ENCODE measurements around the gene RTN4RL1.
"Not testable (repeated sequence)": the region's sequence is repeated elsewhere in the genome, so short reads cannot be mapped to it uniquely, and the experiment has no call there.

RTN4RL1 gene

DNA sequence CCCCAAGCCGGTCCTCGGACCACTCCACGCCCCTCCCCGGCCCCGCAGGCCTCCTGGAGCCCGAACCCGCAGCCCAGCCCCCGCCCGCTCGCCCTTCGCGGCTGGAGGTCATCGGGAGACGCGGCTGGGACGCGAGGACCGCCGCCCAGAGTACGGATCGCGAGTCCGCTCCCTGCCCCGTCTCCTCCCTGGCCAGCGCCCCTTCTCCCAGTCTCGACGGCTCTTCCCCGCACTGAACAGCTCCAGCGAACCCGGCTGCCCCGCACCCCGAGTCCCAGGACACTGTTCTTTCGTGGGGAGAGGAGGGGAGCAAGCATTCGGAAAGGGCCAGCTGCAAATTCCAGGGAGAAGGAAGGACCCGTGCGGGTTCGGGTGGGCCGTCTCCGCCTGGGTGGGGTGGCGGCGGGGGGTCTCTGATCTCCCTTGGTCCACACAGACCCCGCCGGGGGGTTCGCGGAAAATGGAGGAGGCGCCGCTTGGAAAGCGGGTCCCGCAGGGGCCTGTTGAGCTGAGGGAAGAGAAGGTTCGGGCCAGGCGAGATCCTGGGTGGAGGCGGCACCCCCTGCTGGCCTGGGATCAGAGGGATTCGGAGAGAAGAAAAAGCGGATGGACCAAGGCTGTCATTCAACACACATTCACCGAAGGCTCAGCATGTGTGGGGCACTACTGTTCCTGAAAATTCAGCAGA, 632 bp upstream of the RTN4RL1 start:
- no peak for DNase-seq (ENCODE audit: low read depth)

DNA sequence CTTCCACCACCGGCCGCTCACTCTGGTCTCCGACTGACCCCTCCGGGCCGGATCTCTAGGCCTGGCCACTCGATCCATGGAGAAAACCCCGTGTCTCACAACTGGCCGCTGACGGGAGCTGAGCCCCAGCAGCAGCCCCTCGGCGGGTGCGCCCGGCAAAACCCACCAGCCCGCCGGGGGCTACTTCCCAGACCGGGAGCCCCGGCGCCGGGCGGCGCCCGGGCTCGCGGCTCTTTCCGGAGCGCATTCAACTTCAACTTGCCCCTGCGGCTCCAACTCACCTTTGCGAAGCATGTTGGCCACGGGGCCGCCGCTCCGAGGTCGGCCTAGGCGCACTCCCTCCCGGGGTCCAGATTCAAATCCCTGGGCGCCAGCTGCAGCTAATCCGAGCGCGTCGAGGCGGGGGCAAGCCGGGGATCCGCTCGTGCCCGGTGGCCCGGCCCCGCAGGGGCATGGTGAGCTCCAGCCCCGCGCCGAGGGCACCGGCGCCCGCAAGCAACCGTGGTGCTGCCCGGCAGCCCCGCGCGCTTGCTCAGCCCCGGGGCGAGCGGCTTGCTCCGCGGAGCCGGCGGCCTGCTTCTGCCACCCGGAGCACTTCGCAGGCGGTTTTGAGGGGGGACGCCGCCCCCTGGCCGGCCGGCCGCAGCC, 438 bp downstream of the RTN4RL1 start:
- no peak for DNase-seq (ENCODE audit: low read depth)

GRCh38 chr17:2023692-2024571, 1.2 kb downstream of the RTN4RL1 start:
- no peak for DNase-seq (ENCODE audit: low read depth)

- DNase-seq (ENCODE audit: low read depth): no peak
Measured at GRCh38 chr17:2023256-2023655, 1.9 kb downstream of the RTN4RL1 start.

- no peak for DNase-seq (ENCODE audit: low read depth)
Measured at GRCh38 chr17:2022647-2023240, 2.4 kb downstream of the RTN4RL1 start.

- no peak for DNase-seq (ENCODE audit: low read depth)
Measured at GRCh38 chr17:2020721-2021120, 4.4 kb downstream of the RTN4RL1 start.

DNA sequence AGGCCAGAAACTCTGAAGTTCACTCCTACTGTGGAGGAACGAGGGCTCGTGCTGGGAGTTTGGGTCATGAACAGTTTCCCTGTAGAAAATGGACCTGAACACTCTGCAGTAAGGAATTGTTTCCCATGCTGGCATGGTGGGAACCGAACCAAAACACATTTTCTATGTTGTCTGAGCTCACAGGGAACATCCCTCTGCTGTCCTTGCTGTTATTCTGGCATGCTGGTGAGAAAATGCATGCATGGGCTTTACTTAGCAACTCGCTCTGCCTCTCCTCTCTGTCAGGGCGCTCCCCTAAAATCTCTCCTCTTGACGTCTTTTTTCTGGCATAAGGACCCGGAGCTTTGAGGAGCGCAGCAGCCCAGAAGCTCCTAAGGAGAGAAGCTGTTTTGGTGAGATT, 5.4 kb downstream of the RTN4RL1 start:
- no peak for DNase-seq (ENCODE audit: low read depth)

DNA sequence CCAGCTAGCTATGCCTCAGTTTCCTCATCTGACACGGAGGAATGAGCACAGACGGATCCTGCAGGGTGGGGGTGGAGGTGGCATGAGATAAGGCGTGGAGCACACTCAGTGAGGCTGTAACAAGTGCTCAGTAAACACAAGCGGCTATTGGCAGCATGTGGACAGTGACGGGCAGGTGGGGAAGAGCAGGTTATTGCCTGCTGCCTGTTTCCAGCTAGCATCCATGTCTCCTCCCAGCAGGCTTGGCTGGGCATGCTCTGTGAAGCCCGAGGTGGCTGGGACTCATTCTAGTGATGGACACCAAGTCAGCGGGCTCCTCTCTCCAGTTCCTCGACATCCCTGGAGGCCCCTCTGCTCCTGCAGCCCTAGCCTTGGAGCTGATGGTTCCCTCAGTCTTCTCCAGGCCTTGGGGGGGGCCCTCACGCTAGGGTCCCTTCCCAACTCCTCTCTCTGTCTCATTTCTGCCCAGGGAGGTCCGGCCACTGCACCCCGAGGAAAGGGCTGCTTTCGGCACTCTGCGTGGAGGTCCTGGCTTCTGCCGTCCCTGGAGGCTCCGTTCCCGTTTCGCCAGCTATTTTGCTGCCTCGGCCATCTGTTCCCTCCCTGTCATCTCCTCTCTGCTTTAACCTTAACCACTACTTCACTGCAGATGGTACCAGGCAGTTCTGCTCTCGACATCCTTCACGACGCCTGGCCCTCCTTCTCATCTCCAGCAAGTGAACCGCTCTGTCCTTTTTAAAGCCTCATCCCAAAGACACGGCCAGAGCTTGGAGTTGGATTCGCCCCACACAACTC, 6.2 kb downstream of the RTN4RL1 start:
- no peak for DNase-seq (ENCODE audit: low read depth)

DNA sequence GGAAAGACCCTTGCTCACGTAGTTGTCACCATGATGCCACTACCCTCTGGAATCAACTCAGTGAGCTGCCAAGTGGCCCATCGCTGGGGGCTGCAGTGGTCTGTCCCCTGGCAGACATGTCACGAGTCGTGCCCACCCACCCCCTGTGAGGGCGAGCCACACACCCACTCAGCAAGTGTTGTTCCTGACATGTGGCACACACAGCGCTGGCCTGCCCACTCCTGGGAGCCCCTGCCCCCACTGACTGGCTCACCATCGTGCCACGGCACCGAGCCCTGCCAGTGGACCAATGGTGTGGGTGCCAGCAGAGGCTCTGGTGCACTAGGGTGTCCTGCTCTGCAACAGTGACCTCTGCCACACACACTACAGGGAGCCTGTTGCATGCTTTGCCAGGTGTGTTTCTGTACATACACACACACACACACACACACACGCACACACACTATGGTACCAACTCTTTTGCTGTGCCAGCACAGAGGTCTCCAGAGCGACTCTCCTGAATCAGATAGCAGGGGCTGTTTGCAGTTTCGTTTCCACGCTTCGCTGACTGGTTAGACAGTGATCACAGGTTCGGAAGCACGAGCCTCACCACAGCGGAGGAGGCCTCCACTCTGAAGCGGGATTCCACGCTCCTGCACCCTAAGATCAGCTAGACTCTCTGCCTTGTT, 7.7 kb downstream of the RTN4RL1 start:
- no peak for DNase-seq (ENCODE audit: low read depth)

- no peak for DNase-seq (ENCODE audit: low read depth)
Measured at GRCh38 chr17:2016494-2016893, 8.6 kb downstream of the RTN4RL1 start.

DNA sequence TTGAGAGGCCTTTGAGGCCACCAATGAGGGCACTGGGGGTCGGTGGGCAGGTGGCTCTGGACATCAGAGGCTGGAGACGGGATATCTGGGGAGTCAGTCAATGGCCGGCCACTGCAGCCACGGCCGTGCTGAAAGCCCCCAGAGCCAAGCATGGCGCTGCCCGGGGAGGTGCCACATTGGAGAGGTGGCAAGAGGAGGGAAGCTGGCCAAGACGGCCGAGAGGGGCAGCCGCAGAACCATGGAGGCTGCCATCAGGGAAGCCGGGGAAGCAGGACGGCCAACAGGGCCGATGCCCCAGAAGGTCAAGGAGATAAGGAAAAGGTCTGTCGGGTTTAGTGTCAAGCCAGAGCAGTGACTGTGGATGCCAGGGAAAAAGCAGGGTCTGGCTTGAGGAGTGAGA, 9.8 kb downstream of the RTN4RL1 start:
- DNase-seq (ENCODE audit: low read depth): no peak

- no peak for DNase-seq (ENCODE audit: low read depth)
Measured at GRCh38 chr17:2013994-2014317, 11.2 kb downstream of the RTN4RL1 start.

DNA sequence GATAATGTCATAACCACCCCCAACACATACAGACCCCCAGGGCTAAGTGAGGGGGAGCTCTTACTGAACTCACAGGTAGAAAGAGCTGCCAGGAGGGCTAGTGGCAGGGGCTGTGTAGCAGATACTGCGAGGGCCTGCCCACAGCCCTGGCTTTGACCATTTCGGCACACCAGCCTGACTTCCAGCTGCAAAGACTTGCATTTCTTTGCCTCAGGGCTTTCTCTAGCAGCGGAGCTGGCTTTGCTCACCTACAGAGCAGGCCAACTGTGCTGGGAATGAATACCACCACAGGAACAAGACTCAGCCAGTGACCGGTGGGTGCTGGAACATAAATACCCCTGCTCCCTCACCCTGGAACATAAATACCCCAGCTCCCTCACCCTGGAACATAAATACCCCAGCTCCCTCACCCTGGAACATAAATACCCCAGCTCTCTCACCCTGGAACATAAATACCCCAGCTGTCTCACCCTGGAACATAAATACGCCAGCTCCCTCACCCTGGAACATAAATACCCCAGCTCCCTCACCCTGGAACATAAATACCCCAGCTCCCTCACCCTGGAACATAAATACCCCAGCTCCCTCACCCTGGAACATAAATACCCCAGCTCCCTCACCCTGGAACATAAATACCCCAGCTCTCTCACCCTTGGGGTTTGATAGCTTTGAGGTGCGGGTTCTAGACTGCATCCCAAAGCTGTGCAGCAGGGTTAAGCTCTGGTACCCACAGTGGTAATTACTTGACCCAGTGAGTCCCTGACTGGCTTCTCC, 11.7 kb downstream of the RTN4RL1 start:
- not testable (repeated sequence) for DNase-seq (ENCODE audit: low read depth)

DNA sequence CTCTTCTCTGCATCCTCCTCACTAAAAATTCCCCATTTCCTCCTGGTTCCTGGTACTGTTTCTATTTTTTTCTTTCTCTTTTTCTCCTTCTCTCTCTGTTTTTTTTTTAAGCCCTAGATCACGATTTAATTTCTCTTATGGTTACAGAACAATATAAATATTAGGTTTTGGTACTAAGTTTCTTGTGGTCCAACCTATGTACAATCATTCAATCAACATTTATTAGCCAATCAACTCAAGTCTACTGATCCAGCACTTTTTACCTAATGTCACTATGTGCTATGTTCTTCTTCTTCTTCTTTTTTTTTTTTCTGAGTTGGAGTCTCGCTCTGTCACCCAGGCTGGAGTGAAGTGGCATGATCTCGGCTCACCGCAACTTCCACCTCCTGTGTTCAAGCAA, 12.6 kb downstream of the RTN4RL1 start:
- no peak for DNase-seq (ENCODE audit: low read depth)

DNA sequence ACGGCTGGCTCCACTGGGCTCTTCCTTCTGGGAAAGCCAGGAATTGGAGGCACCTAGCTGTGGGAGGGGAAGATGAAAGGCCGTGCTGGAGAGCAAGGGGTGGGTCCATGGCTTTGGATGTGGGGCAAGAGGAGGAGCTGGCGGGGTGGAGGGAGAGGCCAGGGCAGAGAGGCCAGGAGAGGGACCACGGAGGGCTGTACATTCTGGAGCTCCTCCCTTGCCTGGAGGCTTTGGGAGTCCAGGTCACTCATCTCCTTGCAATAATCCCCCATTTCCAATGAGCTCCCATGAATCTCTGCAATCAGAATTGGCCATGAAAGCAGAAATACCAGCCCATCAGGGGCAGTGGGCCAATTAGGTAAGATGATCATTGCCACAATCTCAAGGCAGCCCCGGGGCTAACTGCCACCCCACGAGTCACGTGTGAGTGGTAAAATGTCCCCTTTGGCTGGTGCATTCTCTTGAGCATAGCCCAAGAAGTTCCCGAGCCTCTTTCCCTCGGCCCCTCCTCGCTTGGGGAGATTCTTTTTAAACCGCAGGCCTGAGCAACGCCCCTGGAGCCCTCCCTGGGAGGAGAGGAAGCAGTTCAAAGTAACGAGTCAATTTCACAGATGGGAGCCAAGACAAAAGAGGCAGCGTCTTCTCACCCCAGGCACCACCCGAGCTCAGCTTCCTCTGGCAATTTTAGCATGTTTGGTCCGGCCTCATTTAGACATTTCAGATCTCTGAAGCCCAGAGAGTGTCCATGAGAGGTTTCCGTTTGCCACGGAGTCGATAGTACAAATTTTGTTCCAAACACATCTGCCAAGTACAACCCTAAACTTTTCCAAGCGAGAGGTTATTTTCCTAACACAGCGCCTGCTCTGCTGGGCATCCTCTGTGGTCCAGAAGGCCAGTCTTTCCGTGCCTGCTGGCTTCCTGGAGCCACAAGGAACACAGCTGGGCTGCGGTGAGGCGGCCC, 13.4 kb downstream of the RTN4RL1 start:
- DNase-seq (ENCODE audit: low read depth): no peak

GRCh38 chr17:2009737-2010136, 15.4 kb downstream of the RTN4RL1 start:
- DNase-seq (ENCODE audit: low read depth): no peak

DNA sequence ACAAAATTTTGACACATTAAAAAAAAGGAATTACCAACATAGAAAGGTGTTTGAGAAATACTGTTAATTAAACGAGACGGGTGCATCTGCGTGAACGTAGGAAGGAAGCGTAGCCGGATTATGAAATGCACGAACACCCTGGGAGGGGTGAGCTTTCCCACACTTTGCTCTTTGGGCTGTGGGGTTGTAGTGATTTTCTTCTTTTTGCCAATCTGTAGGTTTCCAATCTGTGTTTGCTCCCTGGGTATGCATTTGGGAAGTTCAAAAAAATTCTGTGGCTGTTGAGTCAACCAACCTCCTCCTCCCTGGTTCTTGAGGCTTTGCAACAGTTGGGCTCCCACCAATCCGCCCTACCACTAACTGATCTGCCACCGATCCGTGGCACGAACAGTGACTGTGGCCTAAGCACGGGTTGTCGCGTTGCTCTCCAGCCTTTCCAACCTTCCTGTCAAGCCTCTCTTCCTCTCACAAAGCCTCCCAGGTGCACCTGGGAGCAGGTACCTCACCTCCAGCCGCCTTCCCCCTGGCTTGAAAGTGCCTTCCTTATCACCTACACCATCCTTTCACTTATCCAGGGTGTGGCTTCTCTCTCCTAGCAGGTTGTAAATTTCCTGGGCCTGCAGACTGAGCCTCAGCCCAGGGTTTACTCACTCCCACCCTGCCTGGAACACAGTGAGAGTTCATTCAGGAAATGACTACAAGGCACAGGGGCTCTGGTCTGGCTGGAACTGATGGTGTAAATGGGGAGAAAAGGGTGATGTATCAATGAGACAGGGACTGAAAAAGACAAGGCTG, 16.6 kb downstream of the RTN4RL1 start:
- no peak for DNase-seq (ENCODE audit: low read depth)

DNA sequence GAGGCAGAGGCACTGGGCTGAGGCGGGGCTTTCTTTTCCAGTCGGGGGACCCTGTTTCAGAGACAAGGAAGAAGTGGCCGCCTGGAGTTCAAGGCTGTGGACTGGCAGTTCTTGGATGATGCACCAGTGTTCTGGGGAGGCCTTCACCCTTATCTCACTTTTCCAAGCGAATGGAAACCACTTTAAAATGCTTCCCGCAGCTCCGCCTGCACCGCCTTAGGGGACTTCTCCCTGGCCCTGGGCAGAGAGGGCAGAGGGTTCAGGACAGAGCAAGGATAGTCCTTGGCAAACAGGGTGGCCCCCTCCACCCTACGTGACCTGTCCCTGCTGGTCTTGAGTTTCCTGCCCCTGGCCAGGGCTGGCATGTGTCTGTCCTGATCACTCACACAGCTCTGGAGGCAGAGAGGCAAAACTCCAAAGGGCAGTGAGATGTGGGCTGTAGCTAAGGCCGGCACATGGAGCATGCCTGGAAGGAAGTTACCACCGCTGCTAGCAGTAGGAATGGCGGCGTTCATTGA, 20.6 kb downstream of the RTN4RL1 start:
- DNase-seq (ENCODE audit: low read depth): no peak
